HG03280 (cell line): ENCODE measurements around the gene WASL.
"Not testable (repeated sequence)": the region's sequence is repeated elsewhere in the genome, so short reads cannot be mapped to it uniquely, and the experiment has no call there.

Experiments
- ATAC-seq: cut with Tn5 transposase; IDR thresholded peaks from one replicate; pipeline ENCODE4 v1.9.1; 2021; ENCODE audit warnings: mild to moderate bottlenecking, moderate library complexity; ENCODE audit not compliant: unreplicated experiment

Gene WASL

GRCh38 chr7:123737168-123737674 lies 11.6 kb downstream of the WASL start:
- not testable (repeated sequence) for ATAC-seq

- ATAC-seq = no peak
These were observed 13.3 kb downstream of the WASL start for GRCh38 chr7:123735539-123735938.

- no peak for ATAC-seq
These were observed 14.3 kb downstream of the WASL start for GRCh38 chr7:123734498-123734897.

- no peak for ATAC-seq
These were observed 16.3 kb downstream of the WASL start for GRCh38 chr7:123732413-123733091.

GRCh38 chr7:123729218-123729578 lies 19.6 kb downstream of the WASL start:
- no peak for ATAC-seq

GRCh38 chr7:123727071-123727837 lies 21.5 kb downstream of the WASL start:
- no peak for ATAC-seq

GRCh38 chr7:123725586-123726171 lies 23.1 kb downstream of the WASL start:
- no peak for ATAC-seq

- ATAC-seq = no peak
These were observed 24.0 kb downstream of the WASL start for GRCh38 chr7:123724817-123725253.

GRCh38 chr7:123723913-123724312 lies 24.9 kb downstream of the WASL start:
- no peak for ATAC-seq

- not testable (repeated sequence) for ATAC-seq
These were observed 28.3 kb downstream of the WASL start for GRCh38 chr7:123720527-123720926.

- no peak for ATAC-seq
These were observed 29.5 kb downstream of the WASL start for GRCh38 chr7:123719197-123719721.

GRCh38 chr7:123718773-123719172 lies 30.0 kb downstream of the WASL start:
- ATAC-seq = no peak

GRCh38 chr7:123717689-123718088 lies 31.1 kb downstream of the WASL start:
- no peak for ATAC-seq

- ATAC-seq = no peak
These were observed 31.9 kb downstream of the WASL start for GRCh38 chr7:123716877-123717276.

- ATAC-seq = no peak
These were observed 33.0 kb downstream of the WASL start for GRCh38 chr7:123715799-123716198.

GRCh38 chr7:123715198-123715597 lies 33.6 kb downstream of the WASL start:
- ATAC-seq = no peak

- no peak for ATAC-seq
These were observed 34.3 kb downstream of the WASL start for GRCh38 chr7:123714296-123715080.

- ATAC-seq = no peak
These were observed 36.2 kb downstream of the WASL start for GRCh38 chr7:123712619-123713018.

- no peak for ATAC-seq
These were observed 36.9 kb downstream of the WASL start for GRCh38 chr7:123711832-123712293.

- ATAC-seq = no peak
These were observed 38.1 kb downstream of the WASL start for GRCh38 chr7:123710683-123711082.

GRCh38 chr7:123709525-123709924 lies 39.3 kb downstream of the WASL start:
- ATAC-seq = no peak
